ENCODE data around the gene TTC9. TPM values are rescaled to one million over a fixed set of nuclear protein-coding genes. Genes with fewer than 3 reads are reported as not detected.

The TTC9 gene
- total RNA-seq, 2 experiments from 2014 or later, result 6.4 to 8.3 TPM

GRCh38 chr14:70618314-70618713 is 23.4 kb upstream of the TTC9 start:
- intact Hi-C loops (cut with DNase I, micrococcal nuclease), result no loop called here
- H3K27me3 Mint-ChIP-seq, result no peaks in the 10 kb centered on the region
- H3K4me1 Mint-ChIP-seq, result no peaks in the 10 kb centered on the region
- H3K36me3 Mint-ChIP-seq (ENCODE audit: low read depth), result no peaks in the 10 kb centered on the region
- no peak for ATAC-seq
- H3K27ac Mint-ChIP-seq, result no peak overlapping the region
- CTCF ChIA-PET, result interaction anchor here (0.6 to 1.6 kb wide), 3 partner anchors 10 to 99 kb away, joined by 3 to 4 read pairs (median 3); no protein-coding TSS in a partner anchor
- H3K9me3 Mint-ChIP-seq (ENCODE audit: low read depth), result no peaks in the 10 kb centered on the region
- no peak for DNase-seq
- H3K4me3 Mint-ChIP-seq, result no peak overlapping the region
- POLR2A ChIA-PET, result no interaction called here

DNA sequence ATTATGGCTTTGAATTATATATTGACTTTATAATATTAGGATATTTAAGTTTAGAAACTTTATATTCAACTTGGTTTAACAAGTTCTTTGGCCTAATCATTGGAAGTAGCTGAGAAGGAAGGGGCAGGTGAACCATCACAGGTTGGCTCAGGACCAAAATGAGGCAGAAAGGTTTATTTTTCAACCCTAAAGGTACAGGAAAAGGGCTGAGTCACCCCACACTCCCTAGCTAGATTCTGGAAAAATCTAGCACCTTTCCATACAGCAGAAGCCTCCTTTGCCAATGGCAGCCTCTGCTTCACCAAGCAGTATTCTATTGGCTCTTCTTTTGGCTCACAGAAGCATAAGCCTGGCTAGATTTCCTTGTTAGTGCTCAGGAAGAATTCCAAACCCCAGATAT is 22.0 kb upstream of the TTC9 start:
- CTCF ChIA-PET, result interaction anchor here (0.6 to 1.4 kb wide), 4 partner anchors 29 to 344 kb away, joined by 3 read pairs; no protein-coding TSS in a partner anchor
- no peak overlapping the region for H3K27ac Mint-ChIP-seq
- ATAC-seq, result no peak
- intact Hi-C loops (cut with DNase I, micrococcal nuclease), result no loop called here
- no peaks in the 10 kb centered on the region for H3K4me1 Mint-ChIP-seq
- no peak overlapping the region for H3K4me3 Mint-ChIP-seq
- no peaks in the 10 kb centered on the region for H3K9me3 Mint-ChIP-seq (ENCODE audit: low read depth)
- POLR2A ChIA-PET, result interaction anchor here (0.7 to 1.0 kb wide), 2 partner anchors 96 to 149 kb away, joined by 5 to 6 read pairs; no protein-coding TSS in a partner anchor
- no peak for DNase-seq
- no peaks in the 10 kb centered on the region for H3K27me3 Mint-ChIP-seq
- no peaks in the 10 kb centered on the region for H3K36me3 Mint-ChIP-seq (ENCODE audit: low read depth)

- H3K36me3 Mint-ChIP-seq (ENCODE audit: low read depth), result peaks cover 4% of the 10 kb centered on the region
- POLR2A ChIA-PET, result no interaction called here
- peak; percentile 80 for ATAC-seq
- H3K27ac Mint-ChIP-seq, result no peak overlapping the region
- CTCF ChIA-PET, result interaction anchor here (0.7 to 2.1 kb wide), 11 partner anchors 11 to 196 kb away, joined by 3 to 13 read pairs (median 5); no protein-coding TSS in a partner anchor
- H3K4me3 Mint-ChIP-seq, result no peak overlapping the region
- peaks cover 13% of the 10 kb centered on the region for H3K9me3 Mint-ChIP-seq (ENCODE audit: low read depth)
- no peaks in the 10 kb centered on the region for H3K27me3 Mint-ChIP-seq
- intact Hi-C loops (cut with DNase I, micrococcal nuclease), result loop anchor here (1.0 kb wide), 3 partner anchors 92 to 350 kb away; no protein-coding TSS in a partner anchor
- peak; percentile 68 for DNase-seq
- H3K4me1 Mint-ChIP-seq, result no peaks in the 10 kb centered on the region
Measured at GRCh38 chr14:70622111-70622712, 19.5 kb upstream of the TTC9 start.

GRCh38 chr14:70624972-70625371 is 16.7 kb upstream of the TTC9 start:
- ChIA-PET POLR2A (no interaction called here), CTCF (interaction anchor here (0.8 to 1.6 kb wide), 2 partner anchors 86 to 88 kb away, joined by 4 to 7 read pairs; no protein-coding TSS in a partner anchor)
- H3K36me3 Mint-ChIP-seq (ENCODE audit: low read depth), result peaks cover 10% of the 10 kb centered on the region
- no peaks in the 10 kb centered on the region for H3K4me1 Mint-ChIP-seq
- peaks cover 17% of the 10 kb centered on the region for H3K9me3 Mint-ChIP-seq (ENCODE audit: low read depth)
- no peak for DNase-seq
- no peak overlapping the region for H3K4me3 Mint-ChIP-seq
- H3K27me3 Mint-ChIP-seq, result no peaks in the 10 kb centered on the region
- intact Hi-C loops (cut with DNase I, micrococcal nuclease), result no loop called here
- no peak for ATAC-seq
- no peak overlapping the region for H3K27ac Mint-ChIP-seq

DNA sequence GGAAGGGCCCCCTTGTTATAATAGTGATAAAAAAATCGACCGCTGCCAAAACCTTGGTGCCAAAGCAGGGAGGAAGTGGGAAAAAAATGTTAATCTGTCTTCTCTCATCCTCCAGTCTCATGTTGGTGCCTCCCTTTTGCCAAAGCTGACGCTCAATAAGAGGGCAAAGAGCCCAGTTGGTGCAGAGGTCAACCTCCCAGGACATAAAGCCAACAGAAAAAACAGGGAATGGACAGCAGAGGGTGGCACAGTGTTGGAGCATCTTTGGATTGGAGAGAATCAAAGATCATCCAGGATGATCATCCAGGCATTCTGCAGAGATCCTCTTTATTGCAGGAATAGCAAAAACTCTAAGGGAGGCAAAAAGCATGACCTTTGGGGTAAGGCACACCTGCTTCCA is 9.8 kb upstream of the TTC9 start:
- intact Hi-C loops (cut with DNase I, micrococcal nuclease), result no loop called here
- Mint-ChIP-seq H3K4me1 (peaks cover 7% of the 10 kb centered on the region), H3K27ac (no peak overlapping the region), H3K27me3 (peaks cover 1% of the 10 kb centered on the region), H3K36me3 (ENCODE audit: low read depth) (peaks cover 11% of the 10 kb centered on the region), H3K9me3 (ENCODE audit: low read depth) (peaks cover 15% of the 10 kb centered on the region), H3K4me3 (no peak overlapping the region)
- ChIA-PET CTCF (interaction anchor here (0.6 to 0.9 kb wide), 3 partner anchors 11 to 35 kb away, joined by 3 to 4 read pairs (median 3); no protein-coding TSS in a partner anchor), POLR2A (no interaction called here)
- no peak for DNase-seq
- no peak for ATAC-seq

DNA sequence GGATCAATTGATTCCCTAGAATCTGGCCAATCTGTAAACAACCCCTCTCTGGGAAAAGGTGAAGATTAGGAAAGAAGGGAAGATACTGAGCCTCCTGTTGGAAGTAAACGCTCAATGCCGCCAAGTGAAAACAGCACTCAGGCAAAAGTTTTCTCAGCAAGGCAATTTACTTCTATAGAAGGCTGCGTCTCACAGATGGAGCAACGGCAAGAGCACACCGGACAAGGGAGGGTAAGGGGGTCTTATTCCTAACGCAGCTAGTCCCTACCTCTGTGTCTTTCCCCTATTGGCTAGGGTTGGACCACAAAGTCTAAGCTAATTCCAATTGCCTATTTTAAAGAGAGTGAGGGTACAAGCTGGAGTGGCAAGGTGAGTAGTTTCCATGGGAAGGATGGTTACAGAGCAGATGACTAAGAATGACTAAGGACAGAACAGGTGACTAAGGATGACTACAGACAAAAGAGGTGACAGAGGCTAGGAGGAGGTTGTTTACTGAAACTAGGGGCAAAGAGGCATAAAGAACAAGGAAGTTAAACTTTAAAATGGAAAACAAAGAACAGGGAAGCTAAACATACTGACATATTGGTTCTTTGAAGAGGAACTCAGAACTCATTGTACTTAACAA is 5.6 kb upstream of the TTC9 start:
- peaks cover 4% of the 10 kb centered on the region for H3K36me3 Mint-ChIP-seq (ENCODE audit: low read depth)
- H3K9me3 Mint-ChIP-seq (ENCODE audit: low read depth), result peaks cover 10% of the 10 kb centered on the region
- H3K4me1 Mint-ChIP-seq, result peaks cover 20% of the 10 kb centered on the region
- ChIA-PET CTCF (interaction anchor here (0.7 to 1.2 kb wide), 3 partner anchors 46 to 374 kb away, joined by 3 to 4 read pairs (median 3); no protein-coding TSS in a partner anchor), POLR2A (interaction anchor here (0.8 kb wide), 1 partner anchor 28 kb away, joined by 3 read pairs; no protein-coding TSS in a partner anchor)
- H3K4me3 Mint-ChIP-seq, result no peak overlapping the region
- ATAC-seq (peak; percentile 78), DNase-seq (no peak)
- peaks cover 1% of the 10 kb centered on the region for H3K27me3 Mint-ChIP-seq
- peak overlapping the region; percentile 33 for H3K27ac Mint-ChIP-seq
- intact Hi-C loops (cut with DNase I, micrococcal nuclease), result no loop called here

DNA sequence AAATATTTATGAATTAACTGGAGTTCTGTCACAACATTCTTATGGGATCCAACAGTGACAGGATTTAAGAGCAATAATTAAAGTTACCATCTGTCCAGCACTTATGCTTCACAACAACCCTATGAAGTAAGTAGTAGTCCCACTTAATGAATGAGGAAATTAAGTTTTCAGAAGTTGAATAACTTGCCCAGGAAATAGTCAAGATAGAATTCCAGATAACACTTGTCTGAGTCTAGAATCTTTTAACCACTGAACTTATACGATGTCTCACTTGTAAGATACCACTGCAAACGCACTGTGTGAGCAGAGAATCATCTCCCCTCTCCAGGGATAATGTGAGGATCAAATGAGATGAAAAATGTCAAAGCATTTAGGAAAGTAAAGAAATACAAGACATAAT is 3.3 kb upstream of the TTC9 start:
- ChIA-PET CTCF (interaction anchor here (0.6 kb wide), 1 partner anchor 13 kb away, joined by 3 read pairs; no protein-coding TSS in a partner anchor), POLR2A (no interaction called here)
- H3K4me1 Mint-ChIP-seq, result peaks cover 21% of the 10 kb centered on the region
- H3K27me3 Mint-ChIP-seq, result no peaks in the 10 kb centered on the region
- DNase-seq, result no peak
- H3K27ac Mint-ChIP-seq, result no peak overlapping the region
- ATAC-seq, result no peak
- intact Hi-C loops (cut with DNase I, micrococcal nuclease), result no loop called here
- H3K9me3 Mint-ChIP-seq (ENCODE audit: low read depth), result peaks cover 10% of the 10 kb centered on the region
- H3K36me3 Mint-ChIP-seq (ENCODE audit: low read depth), result peaks cover 4% of the 10 kb centered on the region
- no peak overlapping the region for H3K4me3 Mint-ChIP-seq

DNA sequence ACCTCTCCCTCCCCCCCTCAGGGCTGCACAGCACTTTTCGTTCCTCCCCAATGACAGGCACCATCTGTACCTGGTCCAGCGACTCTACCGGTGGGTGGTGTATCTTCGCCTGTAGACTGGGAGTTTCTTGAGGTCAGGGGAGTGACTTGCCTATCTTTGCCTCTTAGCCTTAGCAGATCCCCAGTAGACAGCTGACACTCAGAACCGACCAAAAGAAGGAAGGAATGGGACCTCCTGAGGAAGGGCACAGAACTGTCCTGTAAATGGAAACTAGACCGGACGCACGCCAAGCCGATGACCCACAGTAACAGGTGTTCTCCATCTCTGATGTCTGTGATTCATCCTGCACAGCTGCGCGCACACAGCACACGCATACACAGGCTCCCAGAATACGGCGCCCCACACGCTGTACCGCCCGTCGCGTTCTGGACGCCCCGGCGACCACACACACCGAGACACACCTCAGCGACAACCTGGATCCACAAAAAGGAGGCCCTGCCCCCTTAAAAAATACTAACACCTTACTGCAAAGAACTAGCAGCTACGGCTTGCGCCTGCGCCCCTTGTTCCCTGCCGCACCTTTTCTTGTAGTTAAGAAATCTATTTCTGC is 673 bp upstream of the TTC9 start:
- ATAC-seq, result peak; percentile 80
- peaks cover 5% of the 10 kb centered on the region for H3K9me3 Mint-ChIP-seq (ENCODE audit: low read depth)
- DNase-seq, result peak; percentile 79
- peak overlapping the region; percentile 87 for H3K4me3 Mint-ChIP-seq
- POLR2A ChIA-PET, result interaction anchor here (2.0 kb wide), 1 partner anchor 15 kb away, joined by 7 read pairs; no protein-coding TSS in a partner anchor
- intact Hi-C loops (cut with DNase I, micrococcal nuclease), result loop anchor here (1.0 to 5.0 kb wide), 7 partner anchors 16 to 1489 kb away; partner anchors contain the start of genes DCAF5 (in 1 of the 2), MAP3K9 (in 1 of the 2), MED6 (in 1 of the 2) and SRSF5 (in 1 of the 2)
- peak overlapping the region; percentile 90 for H3K27ac Mint-ChIP-seq
- no peaks in the 10 kb centered on the region for H3K27me3 Mint-ChIP-seq
- CTCF ChIA-PET, result interaction anchor here (0.6 to 2.1 kb wide), 3 partner anchors 21 to 474 kb away, joined by 3 to 6 read pairs (median 6); no protein-coding TSS in a partner anchor
- H3K36me3 Mint-ChIP-seq (ENCODE audit: low read depth), result peaks cover 3% of the 10 kb centered on the region
- H3K4me1 Mint-ChIP-seq, result peaks cover 40% of the 10 kb centered on the region

DNA sequence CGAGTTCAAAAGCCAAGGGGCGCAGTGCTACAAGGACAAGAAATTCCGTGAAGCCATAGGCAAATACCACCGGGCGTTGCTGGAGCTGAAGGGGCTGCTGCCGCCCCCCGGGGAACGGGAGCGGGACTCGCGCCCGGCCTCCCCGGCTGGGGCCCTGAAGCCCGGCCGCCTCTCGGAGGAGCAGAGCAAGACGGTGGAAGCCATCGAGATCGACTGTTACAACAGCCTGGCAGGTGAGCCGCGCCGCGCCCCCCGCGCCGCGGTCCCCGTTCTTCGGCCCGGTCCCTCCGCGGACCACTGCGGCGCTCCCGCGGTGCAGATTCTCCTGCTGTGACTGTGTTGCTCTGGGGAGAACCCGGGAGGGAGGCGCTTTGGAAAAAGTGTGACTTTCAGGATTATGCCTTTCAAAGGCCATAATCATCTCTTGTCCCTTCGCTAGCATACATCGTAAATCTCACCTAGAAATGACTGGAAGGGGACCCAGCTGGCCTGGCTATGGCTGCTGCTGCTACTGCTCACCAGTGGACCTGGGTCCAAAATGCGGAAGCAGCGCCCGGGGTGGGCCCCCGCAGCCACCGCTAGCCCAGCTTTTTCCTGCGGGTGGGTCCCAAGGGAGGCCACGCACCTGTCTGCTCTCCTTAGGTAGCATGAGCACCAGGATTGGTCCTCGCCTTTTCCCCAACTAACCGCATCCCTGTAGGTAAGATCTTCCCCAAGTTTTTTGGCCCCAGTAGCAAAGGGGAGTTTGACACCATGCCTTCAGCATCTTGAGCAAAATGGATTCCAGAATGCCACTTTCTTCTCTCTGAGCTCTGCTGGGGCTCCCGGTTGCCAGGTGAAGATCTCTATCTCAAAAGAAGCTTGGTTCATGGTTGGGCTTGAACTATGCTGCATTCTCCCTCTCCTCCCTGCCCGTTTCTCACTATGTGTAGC is 853 bp downstream of the TTC9 start:
- H3K27me3 Mint-ChIP-seq, result no peaks in the 10 kb centered on the region

DNA sequence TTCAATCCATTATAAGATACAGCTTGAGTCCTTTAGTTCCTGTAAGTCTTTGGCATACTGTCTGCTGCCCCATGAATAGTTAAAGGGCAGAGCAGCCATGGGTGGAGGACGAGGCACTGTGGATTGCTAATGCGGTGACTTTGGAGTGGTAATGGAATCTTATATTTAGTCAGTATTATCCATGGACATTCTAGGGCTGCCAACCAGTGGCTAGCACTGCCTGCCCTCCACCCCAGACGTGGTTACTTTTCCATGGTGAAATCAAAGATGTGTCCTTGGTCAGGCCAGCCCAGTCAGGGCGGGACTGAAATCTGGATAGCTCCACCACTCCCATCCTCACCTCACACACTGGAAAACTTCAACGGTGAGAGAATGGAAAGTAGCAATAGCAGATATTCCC is 2.3 kb downstream of the TTC9 start:
- Mint-ChIP-seq H3K27ac (peak overlapping the region; percentile 88), H3K9me3 (ENCODE audit: low read depth) (no peaks in the 10 kb centered on the region), H3K27me3 (no peaks in the 10 kb centered on the region), H3K4me3 (peak overlapping the region; percentile 82), H3K4me1 (peaks cover 52% of the 10 kb centered on the region), H3K36me3 (ENCODE audit: low read depth) (peaks cover 3% of the 10 kb centered on the region)
- ChIA-PET CTCF (no interaction called here), POLR2A (interaction anchor here (1.2 kb wide), 1 partner anchor 11 kb away, joined by 3 read pairs; no protein-coding TSS in a partner anchor)
- ATAC-seq (no peak), DNase-seq (no peak)
- intact Hi-C loops (cut with DNase I, micrococcal nuclease), result loop anchor here (5.0 kb wide), 3 partner anchors 68 to 1492 kb away; partner anchors contain the start of genes DCAF5 (in 1 of the 2) and SRSF5 (in 1 of the 2)

More for the DNA sequence above, 853 bp downstream of the TTC9 start:
- H3K36me3 Mint-ChIP-seq (ENCODE audit: low read depth), result peaks cover 3% of the 10 kb centered on the region
- ChIA-PET POLR2A (interaction anchor here (0.6 to 2.0 kb wide), 4 partner anchors 11 to 142 kb away, joined by 3 to 7 read pairs (median 4); no protein-coding TSS in a partner anchor), CTCF (interaction anchor here (1.0 to 2.1 kb wide), 5 partner anchors 10 to 71 kb away, joined by 3 to 6 read pairs (median 5); no protein-coding TSS in a partner anchor)
- H3K9me3 Mint-ChIP-seq (ENCODE audit: low read depth), result no peaks in the 10 kb centered on the region
- peaks cover 46% of the 10 kb centered on the region for H3K4me1 Mint-ChIP-seq
- intact Hi-C loops (cut with DNase I, micrococcal nuclease), result loop anchor here (1.0 to 5.0 kb wide), 4 partner anchors 13 to 1490 kb away; partner anchors contain the start of genes DCAF5 (in 1 of the 2) and SRSF5 (in 1 of the 2)
- peak overlapping the region; percentile 82 for H3K4me3 Mint-ChIP-seq
- DNase-seq (peak; percentile 61), ATAC-seq (peak; percentile 18)
- peak overlapping the region; percentile 88 for H3K27ac Mint-ChIP-seq

All from activated CD4-positive, alpha-beta T cell treated with anti-CD3 and anti-CD28 coated beads for 36 hours (primary cell).